Type B pancreatic cell (in vitro differentiated cells): Measurements from ENCODE around the gene WDR93. TPM values are rescaled to one million over a fixed set of nuclear protein-coding genes. Genes with fewer than 3 reads are reported as not detected.
"Not testable (repeated sequence)": the region's sequence is repeated elsewhere in the genome, so short reads cannot be mapped to it uniquely, and the experiment has no call there.

Source experiments
- DNase-seq: peaks from one replicate; pipeline ENCODE4 v3.0.0; 2021; ENCODE audit warnings: mixed read lengths; ENCODE audit not compliant: unreplicated experiment; ENCODE audit errors: extremely low spot score
- H3K27ac Mint-ChIP-seq: 2 replicates; pipeline ENCODE4 v1.8.0; 2021; ENCODE audit warnings: mild to moderate bottlenecking, mixed read lengths
- H3K27me3 Mint-ChIP-seq: 2 replicates; pipeline ENCODE4 v1.8.0; 2021; ENCODE audit warnings: mixed read lengths
- H3K36me3 Mint-ChIP-seq: 2 replicates; pipeline ENCODE4 v1.8.0; 2021; ENCODE audit warnings: mixed read lengths
- H3K4me1 Mint-ChIP-seq: one replicate; pipeline ENCODE4 v1.8.0; 2021; ENCODE audit warnings: mixed read lengths; ENCODE audit not compliant: unreplicated experiment
- H3K4me3 Mint-ChIP-seq: 2 replicates; pipeline ENCODE4 v1.8.0; 2021; ENCODE audit warnings: mild to moderate bottlenecking, mixed read lengths
- H3K9me3 Mint-ChIP-seq: 2 replicates; pipeline ENCODE4 v1.8.0; 2021; ENCODE audit warnings: mixed read lengths
- CTCF ChIP-seq: fragments of 200-600 bp; sonication (generic); conservative IDR thresholded peaks from 2 replicates; pipeline ENCODE4 v1.5.0; 2021; ENCODE audit warnings: antibody characterized with exemption, mild to moderate bottlenecking
- total RNA-seq: library from RNA; stranded (reverse); gene quantifications from 2 replicates; pipeline ENCODE4 v1.2.1, GENCODE V29; 2021; ENCODE audit warnings: low replicate concordance

Gene WDR93
- total RNA-seq, 1 donor from 2014 or later = 1.5 TPM

- H3K36me3 Mint-ChIP-seq = no peaks in the 10 kb centered on the region
- H3K4me3 Mint-ChIP-seq = no peak within 1 kb of the TSS
- H3K27ac Mint-ChIP-seq = peak within 1 kb of the TSS; percentile 3
- no peaks in the 10 kb centered on the region for H3K9me3 Mint-ChIP-seq
- no peaks in the 10 kb centered on the region for H3K27me3 Mint-ChIP-seq
- no peak for DNase-seq
- no peak for TF ChIP-seq CTCF
- no peaks in the 10 kb centered on the region for H3K4me1 Mint-ChIP-seq
Measured at GRCh38 chr15:89679212-89679611, 11.4 kb upstream of the WDR93 start, which contains the start of gene PLIN1. PLIN1 (minus strand) TSS chr15:89679367; CDS start chr15:89677489, 1,878 bp downstream.

- no peak for TF ChIP-seq CTCF
- Mint-ChIP-seq H3K4me1 (no peaks in the 10 kb centered on the region), H3K36me3 (peaks cover 2% of the 10 kb centered on the region), H3K27me3 (no peaks in the 10 kb centered on the region), H3K4me3 (no peak overlapping the region), H3K27ac (peak overlapping the region; percentile 3), H3K9me3 (no peaks in the 10 kb centered on the region)
- DNase-seq = no peak
Measured at GRCh38 chr15:89680282-89680873, 10.2 kb upstream of the WDR93 start.

GRCh38 chr15:89681146-89681545 lies 9.5 kb upstream of the WDR93 start:
- Mint-ChIP-seq H3K9me3 (no peaks in the 10 kb centered on the region), H3K27ac (no peak overlapping the region), H3K4me3 (no peak overlapping the region), H3K4me1 (no peaks in the 10 kb centered on the region), H3K36me3 (peaks cover 5% of the 10 kb centered on the region), H3K27me3 (no peaks in the 10 kb centered on the region)
- no peak for DNase-seq
- TF ChIP-seq CTCF = no peak

- H3K9me3 Mint-ChIP-seq = no peaks in the 10 kb centered on the region
- H3K4me1 Mint-ChIP-seq = peaks cover 3% of the 10 kb centered on the region
- no peak overlapping the region for H3K27ac Mint-ChIP-seq
- DNase-seq = no peak
- H3K27me3 Mint-ChIP-seq = no peaks in the 10 kb centered on the region
- no peak overlapping the region for H3K4me3 Mint-ChIP-seq
- H3K36me3 Mint-ChIP-seq = peaks cover 5% of the 10 kb centered on the region
- no peak for TF ChIP-seq CTCF
Measured at GRCh38 chr15:89685995-89686394, 4.6 kb upstream of the WDR93 start.

GRCh38 chr15:89686522-89686921 lies 4.1 kb upstream of the WDR93 start:
- DNase-seq = no peak
- no peak for TF ChIP-seq CTCF
- peaks cover 5% of the 10 kb centered on the region for H3K36me3 Mint-ChIP-seq
- H3K27ac Mint-ChIP-seq = no peak overlapping the region
- no peaks in the 10 kb centered on the region for H3K27me3 Mint-ChIP-seq
- H3K9me3 Mint-ChIP-seq = no peaks in the 10 kb centered on the region
- peaks cover 5% of the 10 kb centered on the region for H3K4me1 Mint-ChIP-seq
- no peak overlapping the region for H3K4me3 Mint-ChIP-seq

- Mint-ChIP-seq H3K27ac (peak overlapping the region; percentile 1), H3K4me3 (peak overlapping the region; percentile 94)
- not testable (repeated sequence) for H3K27me3 Mint-ChIP-seq, H3K9me3 Mint-ChIP-seq, H3K4me1 Mint-ChIP-seq, DNase-seq, H3K36me3 Mint-ChIP-seq
Measured at GRCh38 chr15:89689930-89690275, 708 bp upstream of the WDR93 start.
